ENCODE data around the gene RUVBL1. TPM values are rescaled to one million over a fixed set of nuclear protein-coding genes. Genes with fewer than 3 reads are reported as not detected.

Gene RUVBL1
- total and polyA plus RNA-seq, 8 donors = 3.7 to 13.3 (median 10.0) TPM

GRCh38 chr3:128081846-128082245 is 41.8 kb downstream of the RUVBL1 start:
- peak in 1 of 6 donors; percentile 26 for DNase-seq

DNA sequence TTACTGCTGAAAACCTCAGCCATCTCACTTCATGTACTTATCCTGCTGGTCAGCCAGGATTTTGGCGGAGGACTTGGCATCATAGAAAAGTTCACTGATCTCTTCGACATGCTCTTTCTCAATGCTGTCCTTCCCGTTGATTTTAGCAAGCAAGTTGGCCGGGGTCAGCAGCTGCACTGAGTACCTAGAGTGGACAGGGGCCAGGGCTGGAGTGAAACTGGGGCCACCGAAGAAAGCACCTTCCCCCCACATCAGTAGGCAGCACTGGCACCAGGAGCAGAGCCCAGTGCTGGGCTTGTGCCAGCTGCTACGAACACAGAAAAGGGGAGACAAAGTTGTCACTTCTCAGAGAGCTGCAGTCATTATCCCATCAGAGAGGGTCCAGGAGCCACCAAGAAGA is 42.4 kb downstream of the RUVBL1 start:
- H3K4me3 ChIP-seq = no peak overlapping the region
- no peaks in the 10 kb centered on the region for H3K27me3 ChIP-seq
- 25 to 29% methylated on average over 6 of the region's 6 CpGs for WGBS, 2 donors
- no peak for FAIRE-seq
- peak in 2 of 6 donors; percentile 19 to 57 for DNase-seq
- no peaks in the 10 kb centered on the region for H3K36me3 ChIP-seq
- peak overlapping the region in 1 of 4 donors; percentile 40 for H3K27ac ChIP-seq
- TF ChIP-seq CTCF (IDR thresholded peaks at IDR 0.05) = no peak
- H3K9me3 ChIP-seq = no peaks in the 10 kb centered on the region
- intact Hi-C loops (cut with DNase I) = no loop called here
- peaks cover 38 to 40% (median 38%) of the 10 kb centered on the region in 3 donors for H3K4me1 ChIP-seq
- no peak for ATAC-seq

More at GRCh38 chr3:128081846-128082245, 41.8 kb downstream of the RUVBL1 start:
- intact Hi-C loops (cut with DNase I) = no loop called here
- Histone ChIP-seq H3K4me1 (peaks cover 38 to 40% (median 38%) of the 10 kb centered on the region in 3 donors), H3K36me3 (no peaks in the 10 kb centered on the region), H3K4me3 (no peak overlapping the region), H3K9me3 (no peaks in the 10 kb centered on the region), H3K27ac (peak overlapping the region in 1 of 4 donors; percentile 40), H3K27me3 (no peaks in the 10 kb centered on the region)
- FAIRE-seq (no peak), ATAC-seq (peak; percentile 29 to 77 (median 68))
- TF ChIP-seq CTCF (IDR thresholded peaks at IDR 0.05) = no peak
- WGBS, 2 donors = 13 to 18% methylated on average over 4 of the region's 4 CpGs

DNA sequence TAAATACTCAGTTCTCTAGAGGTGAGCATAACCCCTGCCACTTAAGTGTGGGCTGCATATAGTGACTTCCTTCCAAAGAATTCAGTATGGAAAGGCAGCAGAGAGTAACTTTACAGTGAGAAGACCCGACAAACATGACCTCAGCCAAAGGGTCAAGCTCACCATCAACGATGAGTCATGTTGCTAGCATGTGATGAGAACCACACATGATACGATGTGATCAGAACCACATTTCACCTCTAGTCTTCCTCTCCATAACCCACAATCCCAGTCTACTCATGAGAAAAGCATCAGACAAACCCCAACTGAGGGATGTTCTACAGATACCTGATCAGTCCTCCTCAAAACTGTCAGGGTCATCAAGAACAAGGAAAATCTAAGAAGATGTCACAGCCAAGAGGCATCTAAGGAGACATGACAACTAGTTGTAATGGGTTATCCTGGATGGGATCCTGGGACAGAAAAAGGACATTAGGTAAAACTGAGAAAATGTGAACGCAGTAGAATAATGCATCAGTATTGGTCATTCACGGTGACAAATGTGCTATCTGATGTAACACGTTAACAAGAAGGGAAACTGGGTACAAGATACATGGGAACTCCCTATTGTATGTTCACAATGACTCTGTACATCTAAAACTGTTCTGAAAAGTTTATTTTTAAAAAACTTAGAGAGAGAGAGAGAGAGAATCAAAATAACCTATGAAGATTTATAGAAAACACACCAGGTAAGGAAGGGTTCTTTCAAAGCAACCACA is 43.1 kb downstream of the RUVBL1 start:
- no peaks in the 10 kb centered on the region for H3K9me3 ChIP-seq
- intact Hi-C loops (cut with DNase I) = no loop called here
- H3K27ac ChIP-seq = peak overlapping the region in 1 of 4 donors; percentile 40
- DNase-seq (peak in 1 of 6 donors; percentile 7), ATAC-seq (no peak), FAIRE-seq (no peak)
- no peaks in the 10 kb centered on the region for H3K36me3 ChIP-seq
- peaks cover 38 to 41% (median 40%) of the 10 kb centered on the region in 3 donors for H3K4me1 ChIP-seq
- WGBS, 2 donors = 79 to 80% methylated on average over 6 of the region's 6 CpGs
- no peaks in the 10 kb centered on the region for H3K27me3 ChIP-seq
- no peak overlapping the region for H3K4me3 ChIP-seq
- no peak for TF ChIP-seq CTCF (IDR thresholded peaks at IDR 0.05)

DNA sequence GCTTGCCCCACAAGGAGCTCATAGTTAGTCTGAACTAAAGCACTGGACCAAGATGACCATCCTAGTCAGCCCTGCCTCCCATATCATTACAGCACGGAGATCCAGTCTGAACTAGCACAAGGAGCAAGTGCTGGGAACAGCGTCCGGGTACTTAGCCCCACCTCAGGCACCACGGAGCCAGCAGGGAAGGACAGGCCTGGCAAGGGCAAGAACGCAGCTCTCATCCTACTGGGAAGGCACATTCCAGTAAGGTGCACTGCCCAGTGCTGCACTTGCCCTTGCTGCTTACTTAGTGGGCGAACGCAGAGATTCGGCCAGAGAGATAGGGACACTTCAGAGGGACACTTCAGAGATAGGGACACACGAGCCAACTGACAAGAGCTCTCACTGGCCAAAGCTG is 43.8 kb downstream of the RUVBL1 start:
- no peak overlapping the region for H3K27ac ChIP-seq
- no peaks in the 10 kb centered on the region for H3K9me3 ChIP-seq
- no peaks in the 10 kb centered on the region for H3K27me3 ChIP-seq
- no peaks in the 10 kb centered on the region for H3K36me3 ChIP-seq
- ATAC-seq (no peak), DNase-seq (peak in 1 of 6 donors; percentile 10), FAIRE-seq (no peak)
- TF ChIP-seq CTCF (IDR thresholded peaks at IDR 0.05) = no peak
- H3K4me1 ChIP-seq = peaks cover 41 to 44% (median 43%) of the 10 kb centered on the region in 3 donors
- intact Hi-C loops (cut with DNase I) = loop anchor here in 1 of 3 donors (5.0 kb wide), 1 partner anchor 52 kb away; no protein-coding TSS in a partner anchor
- no peak overlapping the region for H3K4me3 ChIP-seq
- WGBS, 2 donors = 90 to 95% methylated on average over 9 of the region's 9 CpGs

DNA sequence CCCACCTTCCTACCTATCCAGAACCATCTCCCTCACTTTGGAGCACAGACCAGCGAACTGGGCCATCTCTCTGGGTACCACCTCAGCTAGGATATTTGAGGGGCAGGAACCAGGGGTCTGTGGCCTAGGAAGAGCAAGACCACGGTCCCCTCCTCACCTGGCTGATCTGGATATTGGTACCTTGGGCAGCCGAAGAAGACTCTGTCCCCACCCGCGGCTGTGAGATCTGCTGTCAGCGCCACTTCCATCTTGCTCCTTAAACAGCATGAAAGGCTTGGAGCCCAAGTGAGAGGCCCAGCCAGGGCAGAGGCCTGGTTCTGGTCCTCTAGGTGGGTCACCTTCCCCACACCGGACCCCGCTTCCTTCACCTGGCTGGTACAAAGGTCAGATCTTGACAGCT is 44.7 kb downstream of the RUVBL1 start:
- ATAC-seq (no peak), FAIRE-seq (no peak), DNase-seq (no peak)
- intact Hi-C loops (cut with DNase I) = loop anchor here in 1 of 3 donors (5.0 kb wide), 1 partner anchor 53 kb away; no protein-coding TSS in a partner anchor
- no peaks in the 10 kb centered on the region for H3K36me3 ChIP-seq
- no peak overlapping the region for H3K4me3 ChIP-seq
- no peaks in the 10 kb centered on the region for H3K27me3 ChIP-seq
- peaks cover 34 to 36% (median 35%) of the 10 kb centered on the region in 3 donors for H3K4me1 ChIP-seq
- WGBS, 2 donors = 90 to 92% methylated on average over 8 of the region's 8 CpGs
- H3K27ac ChIP-seq = no peak overlapping the region
- H3K9me3 ChIP-seq = no peaks in the 10 kb centered on the region
- no peak for TF ChIP-seq CTCF (IDR thresholded peaks at IDR 0.05)

Measured in pancreas (tissue), 10 donors.